Measurements from ENCODE around the gene ARHGAP24.
"Not testable (repeated sequence)": the region's sequence is repeated elsewhere in the genome, so short reads cannot be mapped to it uniquely, and the experiment has no call there.

The ARHGAP24 gene

DNA sequence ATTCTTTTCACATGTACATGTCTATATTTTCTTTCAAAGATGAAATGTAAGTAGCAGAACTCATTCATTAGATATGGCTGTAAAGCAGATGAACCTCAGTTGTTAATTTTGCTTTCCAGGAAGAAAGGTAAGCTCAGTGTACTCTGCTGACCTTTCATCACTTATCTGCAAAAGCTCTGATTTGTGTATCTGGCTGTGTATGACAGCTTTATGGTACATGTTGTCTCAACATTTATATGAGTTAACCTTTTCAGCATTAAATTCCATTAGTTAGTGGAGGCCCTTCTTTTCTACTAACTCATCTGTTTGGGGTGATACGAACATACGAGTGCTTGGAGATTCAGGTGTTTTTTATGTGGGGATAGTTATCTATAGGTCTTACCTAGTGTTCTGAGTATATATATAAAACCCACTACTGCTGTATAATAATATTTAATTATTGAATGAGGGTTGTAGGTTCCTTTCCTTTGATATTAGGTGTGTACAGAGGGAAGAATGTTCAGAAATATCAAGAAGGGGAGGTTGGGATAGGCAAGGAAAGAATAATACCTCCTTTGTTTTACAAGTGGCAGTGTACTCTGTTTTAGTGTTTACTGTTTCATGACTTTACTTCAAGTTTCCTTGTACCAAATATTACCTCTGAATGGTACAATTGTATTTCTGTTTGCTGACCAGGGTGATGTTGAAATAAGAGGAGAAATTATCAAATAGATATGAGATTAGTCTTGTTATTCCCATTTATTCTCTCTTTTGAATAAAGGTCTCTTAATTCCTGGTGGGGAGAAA lies 395.5 kb downstream of the ARHGAP24 start:
- DNase-seq = no peak

DNA sequence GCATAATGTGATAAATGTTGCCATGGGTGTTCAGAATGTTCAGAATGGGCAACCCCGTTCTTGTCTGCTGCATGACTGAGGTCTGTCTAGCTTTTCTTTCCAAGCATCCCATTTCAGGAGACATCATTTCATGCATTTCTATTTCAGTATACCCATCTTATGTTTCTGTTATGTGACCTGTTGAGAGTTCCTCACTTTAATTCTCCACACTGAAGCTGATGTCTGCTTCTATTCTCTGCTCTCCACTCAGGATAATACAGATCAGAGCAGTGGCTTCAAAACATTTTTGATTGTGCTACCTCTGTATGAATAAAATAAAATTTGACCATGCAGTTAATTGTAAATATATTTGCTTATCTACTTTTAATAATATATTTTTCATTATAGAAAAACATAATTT lies 398.6 kb downstream of the ARHGAP24 start:
- DNase-seq = no peak

DNA sequence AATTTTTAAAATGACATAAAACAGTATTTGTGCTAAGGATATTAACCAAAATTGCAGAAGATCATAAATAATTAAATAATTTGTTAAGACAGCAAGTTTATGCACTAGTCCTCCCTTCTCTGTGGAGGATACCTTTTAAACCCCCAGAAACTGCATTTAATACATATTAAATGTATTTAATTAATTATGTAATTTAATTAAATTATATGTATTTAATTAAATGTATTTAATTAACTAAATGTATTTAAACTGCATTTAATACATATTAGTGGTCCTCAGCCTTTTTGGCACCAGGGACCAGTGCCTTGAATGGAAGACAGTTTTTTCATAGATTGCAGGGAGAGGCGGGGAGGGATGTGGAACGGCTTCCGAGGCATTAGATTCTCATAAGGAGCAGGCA lies 404.6 kb downstream of the ARHGAP24 start:
- no peak for DNase-seq

- DNase-seq = no peak
Measured at GRCh38 chr4:85883180-85883579, 408.2 kb downstream of the ARHGAP24 start.

- no peak for DNase-seq
Measured at GRCh38 chr4:85884251-85884650, 409.3 kb downstream of the ARHGAP24 start.

DNA sequence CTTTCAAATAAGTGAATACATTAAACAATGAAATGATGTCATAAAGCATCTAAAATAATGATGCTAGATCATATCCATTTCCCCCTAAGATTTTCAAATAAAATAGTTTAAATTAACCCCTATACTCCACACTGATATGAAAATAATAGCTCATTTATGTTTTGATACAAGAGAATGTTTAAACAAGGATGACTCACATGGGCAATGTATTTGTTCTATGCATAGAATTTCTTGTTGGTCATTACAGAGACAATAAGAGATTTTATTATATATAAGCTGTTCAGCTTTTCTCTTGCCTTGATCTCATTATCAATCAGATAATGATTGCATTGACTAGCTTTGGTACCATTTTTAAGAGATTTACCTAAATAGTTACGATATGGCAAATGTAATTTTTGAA lies 411.7 kb downstream of the ARHGAP24 start:
- no peak for DNase-seq

DNA sequence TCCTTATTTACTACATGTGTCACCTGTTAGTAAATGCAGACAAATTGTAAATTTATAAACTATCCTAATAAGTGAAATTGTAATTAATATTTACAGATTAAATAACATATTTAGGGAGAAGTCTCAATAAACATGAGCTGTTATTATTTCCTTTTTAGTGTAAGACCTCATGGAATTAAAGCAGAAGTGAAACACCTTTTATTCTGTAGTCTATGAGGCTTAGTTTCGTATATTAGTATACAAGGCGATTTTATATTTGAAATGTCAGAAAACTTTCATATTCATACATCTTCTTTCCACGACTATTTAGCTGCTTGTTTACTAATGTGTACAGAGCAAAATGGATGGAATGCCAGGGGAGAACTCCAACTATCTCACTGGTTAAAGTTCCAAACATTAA lies 414.4 kb downstream of the ARHGAP24 start:
- DNase-seq = no peak

DNA sequence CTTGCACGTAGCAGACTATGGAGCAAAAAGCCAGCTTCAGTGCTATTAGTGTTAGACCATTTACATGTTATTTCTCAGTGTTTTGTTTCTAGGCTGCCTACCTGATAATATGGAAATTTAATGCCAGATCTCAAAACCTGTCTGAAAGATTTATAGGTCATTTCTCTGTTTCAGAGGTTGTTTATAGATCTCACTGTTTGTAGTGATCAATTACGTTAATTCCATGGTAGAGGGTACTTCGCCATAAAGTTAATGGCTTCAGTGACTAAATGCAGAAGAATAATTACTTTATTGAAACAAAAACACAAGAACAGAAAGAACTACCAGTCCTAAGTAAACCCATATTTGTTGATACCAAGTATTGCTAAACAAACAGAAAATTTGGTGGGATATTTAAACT lies 420.8 kb downstream of the ARHGAP24 start:
- no peak for DNase-seq

- no peak for DNase-seq
Measured at GRCh38 chr4:85898231-85898630, 423.3 kb downstream of the ARHGAP24 start.

DNA sequence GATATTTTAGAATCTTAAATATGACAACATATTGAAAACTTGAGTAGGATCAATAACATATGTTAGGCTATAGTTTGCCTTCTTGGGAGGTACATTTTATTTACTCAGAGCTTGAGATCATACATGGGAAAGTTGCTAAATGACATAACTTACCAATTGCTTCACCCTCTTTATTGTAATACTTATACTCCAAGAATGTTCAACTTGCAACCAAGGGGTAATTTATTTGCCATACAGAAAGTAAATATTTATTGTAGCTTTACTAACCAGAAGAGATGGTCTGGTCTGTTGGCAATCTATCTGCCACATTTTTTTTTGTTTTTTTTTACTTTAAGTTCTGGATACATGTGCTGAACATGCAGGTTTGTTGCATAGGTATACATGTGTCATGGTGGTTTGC lies 426.6 kb downstream of the ARHGAP24 start:
- no peak for DNase-seq

DNA sequence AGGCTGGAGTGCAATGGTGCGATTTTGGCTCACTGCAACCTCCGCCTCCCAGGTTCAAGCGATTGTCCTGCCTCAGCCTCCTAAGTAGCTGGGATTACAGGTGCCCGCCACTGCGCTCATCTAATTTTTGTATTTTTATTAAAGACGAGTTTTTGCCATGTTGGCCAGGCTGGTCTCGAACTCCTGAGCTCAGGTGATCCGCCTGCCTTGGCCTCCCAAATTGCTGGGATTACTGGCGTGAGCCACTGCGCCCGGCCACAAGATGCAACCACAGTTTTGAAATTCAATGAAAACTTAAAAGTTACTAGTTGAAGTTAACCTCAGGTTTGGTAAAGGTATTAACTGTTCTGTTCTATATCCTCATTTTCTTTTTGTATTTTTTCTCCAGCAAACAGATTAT lies 427.7 kb downstream of the ARHGAP24 start:
- DNase-seq = not testable (repeated sequence)

GRCh38 chr4:85905761-85906160 lies 430.8 kb downstream of the ARHGAP24 start:
- DNase-seq = no peak

DNA sequence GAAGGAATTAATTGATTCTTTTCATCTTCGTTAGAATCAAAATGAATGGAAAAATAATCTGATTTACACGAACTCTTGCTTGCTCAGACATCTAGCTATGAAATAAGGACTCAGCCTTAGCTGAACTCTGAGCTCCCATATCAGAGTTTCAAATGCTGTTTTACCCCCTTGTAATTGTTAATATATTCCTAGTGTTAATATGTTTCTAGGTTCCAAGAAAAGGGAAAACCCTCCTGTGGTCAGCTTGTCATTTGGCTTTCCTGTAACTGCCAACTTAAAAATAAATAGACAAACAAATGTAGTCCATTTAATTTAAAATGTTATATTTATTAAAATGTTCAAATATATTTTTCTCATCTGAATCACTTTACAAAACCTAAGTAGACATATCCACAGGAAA lies 432.1 kb downstream of the ARHGAP24 start:
- DNase-seq = no peak

- no peak for DNase-seq
Measured at GRCh38 chr4:85909851-85910250, 434.9 kb downstream of the ARHGAP24 start.

GRCh38 chr4:85910985-85911384 lies 436.0 kb downstream of the ARHGAP24 start:
- DNase-seq = no peak

DNA sequence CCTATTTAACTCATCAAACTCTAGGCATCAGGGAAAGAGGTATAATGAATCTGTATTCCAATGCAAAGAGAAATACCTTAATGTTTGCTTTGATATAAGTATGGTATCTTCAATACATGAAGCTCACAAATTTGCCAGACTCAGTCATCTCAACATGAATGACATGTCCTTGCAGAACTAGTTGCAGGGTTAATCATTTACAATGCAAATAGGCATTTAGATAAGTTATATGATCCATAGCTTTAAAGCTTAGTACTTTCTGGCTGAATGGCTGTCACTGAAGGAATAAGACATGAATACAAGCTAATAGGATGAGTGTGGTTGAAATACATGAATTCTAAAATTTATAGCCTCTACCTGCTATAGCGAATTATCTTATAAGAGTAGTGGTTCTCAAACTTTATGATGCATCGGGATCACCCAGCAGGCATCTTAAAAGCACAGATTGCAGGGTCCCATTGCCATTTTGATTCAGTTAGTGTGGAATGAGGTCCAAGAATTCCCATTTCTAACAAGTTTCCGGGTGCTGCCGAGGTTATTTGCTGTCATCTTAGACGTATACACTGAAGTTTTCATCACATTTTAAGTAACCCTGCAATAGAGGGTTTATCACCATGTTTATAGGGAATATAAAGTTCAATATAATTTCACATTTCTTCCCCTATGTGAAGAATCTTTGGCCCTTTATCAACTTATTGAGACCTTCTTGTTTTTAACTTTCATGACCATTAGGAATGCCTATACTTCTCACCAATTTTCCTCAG lies 439.2 kb downstream of the ARHGAP24 start:
- DNase-seq = no peak

DNA sequence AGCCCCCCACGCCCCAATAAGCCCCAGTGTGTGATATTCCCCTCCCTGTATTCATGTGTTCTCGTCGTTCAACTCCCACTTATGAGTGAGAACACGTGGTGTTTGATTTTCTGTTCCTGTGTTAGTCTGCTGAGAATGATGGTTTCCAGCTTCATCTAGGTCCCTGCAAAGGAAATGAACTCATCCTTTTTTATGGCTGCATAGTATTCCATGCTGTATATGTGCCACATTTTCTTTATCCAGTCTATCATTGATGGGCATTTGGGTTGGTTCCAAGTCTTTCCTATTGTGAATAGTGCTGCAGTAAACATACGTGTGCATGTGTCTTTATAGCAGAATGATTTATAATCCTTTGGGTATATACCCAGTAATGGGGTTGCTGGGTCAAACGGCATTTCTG lies 440.6 kb downstream of the ARHGAP24 start:
- not testable (repeated sequence) for DNase-seq

- DNase-seq = no peak
Measured at GRCh38 chr4:85919200-85919887, 444.4 kb downstream of the ARHGAP24 start.

GRCh38 chr4:85925071-85925470 lies 450.1 kb downstream of the ARHGAP24 start:
- DNase-seq = no peak

GRCh38 chr4:85928775-85929591 lies 454.0 kb downstream of the ARHGAP24 start:
- no peak for DNase-seq

DNA sequence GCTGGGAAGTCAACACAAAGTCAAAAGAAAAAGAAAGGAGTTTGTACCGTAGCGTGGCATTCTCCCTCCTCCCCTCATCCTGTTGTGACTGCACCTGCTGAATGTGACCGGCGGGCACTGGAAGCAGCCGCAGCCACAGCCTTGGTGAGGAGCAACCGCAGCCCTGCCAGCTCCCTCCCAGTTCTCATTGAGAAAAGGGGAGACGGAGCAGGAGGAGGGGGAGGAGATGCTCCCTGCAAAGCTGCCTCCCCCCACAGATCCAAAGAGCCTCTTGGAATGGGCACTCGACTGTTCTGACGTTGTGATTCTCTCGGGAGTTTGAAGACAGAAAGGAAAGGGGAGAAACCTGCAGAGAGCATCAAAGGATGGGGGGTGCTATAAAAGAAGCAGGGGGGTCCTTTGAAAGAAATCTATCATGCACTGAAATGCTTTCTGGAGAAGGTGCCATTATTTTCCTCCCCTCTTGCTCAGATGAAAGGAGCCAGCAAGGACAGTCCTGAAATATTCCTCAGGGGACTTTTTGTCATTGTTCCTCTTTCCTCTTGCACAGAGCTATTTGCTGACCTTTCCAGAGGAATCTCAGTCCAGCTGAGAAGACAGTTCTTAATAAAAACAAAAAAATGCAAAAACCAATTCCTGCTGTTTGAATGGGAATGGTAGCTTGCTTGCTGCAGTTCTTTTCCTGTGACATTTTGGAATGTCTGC lies 455.2 kb downstream of the ARHGAP24 start:
- no peak for DNase-seq
